Esophagus muscularis mucosa (tissue), 4 donors: Measurements from ENCODE around the gene DPYD. TPM values are rescaled to one million over a fixed set of nuclear protein-coding genes. Genes with fewer than 3 reads are reported as not detected.

Source experiments
- DNase-seq: peaks from one replicate; pipeline ENCODE4 v3.0.0-alpha.2; 2017; ENCODE audit errors: extremely low spot score
- H3K27ac ChIP-seq, 4 donors: fragments of 200-600 bp; sonication (generic); replicated peaks in 1 of 4; 1 replicate in 3 of 4; 2 replicates in 1 of 4; pipeline ENCODE4 v1.5.1; 2016 to 2019; ENCODE audit warnings: mild to moderate bottlenecking in 1 of 4
- H3K27me3 ChIP-seq, 4 donors: fragments of 200-600 bp; sonication (generic); one replicate each; pipeline versions ENCODE4 v1.5.1 to v1.6.0; 2016 to 2019
- H3K36me3 ChIP-seq, 4 donors: fragments of 200-600 bp; sonication (generic); one replicate each; pipeline ENCODE4 v1.5.1; 2016 to 2019
- H3K4me1 ChIP-seq, 4 donors: fragments of 200-600 bp; sonication (generic); one replicate each; pipeline ENCODE4 v1.5.1; 2016 to 2019
- H3K4me3 ChIP-seq, 4 donors: fragments of 200-600 bp; sonication (generic); 1 replicate in 2 of 4; 2 replicates in 2 of 4; pipeline ENCODE4 v1.5.1; 2016 to 2019; ENCODE audit warnings: mild to moderate bottlenecking in 4 of 4, moderate library complexity in 1 of 4
- H3K9me3 ChIP-seq, 4 donors: fragments of 200-600 bp; sonication (generic); 1 replicate in 3 of 4; 2 replicates in 1 of 4; pipeline ENCODE4 v1.5.1; 2016 to 2019
- CTCF ChIP-seq, 3 experiments: fragments of 200-600 bp in 2 of 3; fragments of 450-650 bp in 1 of 3; sonication (generic) in 2 of 3; IDR thresholded peaks; one replicate each; pipeline ENCODE4 v1.5.1; 2017 to 2019; ENCODE audit warnings: antibody characterized with exemption in 3 of 3, mild to moderate bottlenecking in 2 of 3, moderate library complexity in 1 of 3
- EP300 ChIP-seq: sonication (generic); formaldehyde crosslinking; IDR thresholded peaks from one replicate; pipeline ENCODE4 v1.6.1; 2017; ENCODE audit warnings: antibody characterized with exemption
- POLR2A ChIP-seq: fragments of 450-650 bp; IDR thresholded peaks from one replicate; pipeline ENCODE4 v1.6.1; 2017; ENCODE audit warnings: antibody characterized with exemption, moderate library complexity, mild to moderate bottlenecking, low read depth
- POLR2AphosphoS5 ChIP-seq, 2 donors: sonication (generic); formaldehyde crosslinking; IDR thresholded peaks; one replicate each; pipeline ENCODE4 v1.6.1; 2017; ENCODE audit warnings: antibody characterized with exemption in 2 of 2
- WGBS: methylation state at CpG from one replicate; pipeline ENCODE4 v1.1.5; 2018; 5-methylcytosine and 5-hydroxymethylcytosine counted together
- intact Hi-C: fragments of 100-400 bp; cut with DNase I; formaldehyde crosslinking; loops from one replicate; pipeline ENCODE4 v1.15.1; 2023
- total RNA-seq, 4 donors: library from RNA; depleted of rRNA; stranded (reverse); fragments of >200 nt; gene quantifications; one replicate each; pipeline versions ENCODE4 v1.1.0 to v1.2.1, GENCODE V29; 2016

DPYD gene
- total RNA-seq, 4 donors from 2014 or later = 31.1 to 36.6 (median 31.7) TPM

- Histone ChIP-seq H3K4me1 (peaks cover 0 to 13% (median 9%) of the 10 kb centered on the region in 4 donors), H3K36me3 (no peaks in the 10 kb centered on the region), H3K27me3 (no peaks in the 10 kb centered on the region), H3K4me3 (no peak overlapping the region), H3K27ac (no peak overlapping the region), H3K9me3 (no peaks in the 10 kb centered on the region)
- no peak for TF ChIP-seq CTCF (IDR thresholded peaks at IDR 0.05)
- TF ChIP-seq POLR2A = no peak
- TF ChIP-seq EP300 = no peak
- TF ChIP-seq POLR2AphosphoS5 (IDR thresholded peaks at IDR 0.05) = no peak
- 94% methylated on average over 3 of the region's 3 CpGs for WGBS
- DNase-seq = no peak
- intact Hi-C loops = no loop called here
Observed at GRCh38 chr1:97501628-97502027, 419.2 kb downstream of the DPYD start.

- Histone ChIP-seq H3K27me3 (no peaks in the 10 kb centered on the region), H3K36me3 (no peaks in the 10 kb centered on the region), H3K4me1 (peaks cover 0 to 13% (median 9%) of the 10 kb centered on the region in 4 donors), H3K4me3 (no peak overlapping the region), H3K27ac (no peak overlapping the region), H3K9me3 (no peaks in the 10 kb centered on the region)
- WGBS = 51% methylated on average over 5 of the region's 5 CpGs
- no peak for DNase-seq
- TF ChIP-seq POLR2AphosphoS5 (IDR thresholded peaks at IDR 0.05) = no peak
- no peak for TF ChIP-seq CTCF (IDR thresholded peaks at IDR 0.05)
- no peak for TF ChIP-seq EP300
- TF ChIP-seq POLR2A = no peak
- intact Hi-C loops = no loop called here
Observed at GRCh38 chr1:97500760-97501159, 420.1 kb downstream of the DPYD start.

- H3K27me3 ChIP-seq = no peaks in the 10 kb centered on the region
- H3K4me1 ChIP-seq = peaks cover 0 to 13% (median 9%) of the 10 kb centered on the region in 4 donors
- H3K27ac ChIP-seq = no peak overlapping the region
- no peak overlapping the region for H3K4me3 ChIP-seq
- no peak for DNase-seq
- H3K9me3 ChIP-seq = no peaks in the 10 kb centered on the region
- H3K36me3 ChIP-seq = no peaks in the 10 kb centered on the region
- TF ChIP-seq POLR2AphosphoS5 (IDR thresholded peaks at IDR 0.05) (no peak), EP300 (no peak), POLR2A (no peak), CTCF (IDR thresholded peaks at IDR 0.05) (no peak)
- intact Hi-C loops = no loop called here
Observed at GRCh38 chr1:97499667-97500066, 421.2 kb downstream of the DPYD start.

- 60% methylated on average over 2 of the region's 2 CpGs for WGBS
- H3K9me3 ChIP-seq = no peaks in the 10 kb centered on the region
- H3K27me3 ChIP-seq = no peaks in the 10 kb centered on the region
- no peaks in the 10 kb centered on the region for H3K36me3 ChIP-seq
- no peak overlapping the region for H3K4me3 ChIP-seq
- DNase-seq = no peak
- H3K4me1 ChIP-seq = no peaks in the 10 kb centered on the region
- intact Hi-C loops = no loop called here
- no peak for TF ChIP-seq POLR2A
- no peak for TF ChIP-seq EP300
- TF ChIP-seq CTCF (IDR thresholded peaks at IDR 0.05) = no peak
- TF ChIP-seq POLR2AphosphoS5 (IDR thresholded peaks at IDR 0.05) = no peak
- no peak overlapping the region for H3K27ac ChIP-seq
Observed at GRCh38 chr1:97489834-97490233, 431.0 kb downstream of the DPYD start.

GRCh38 chr1:97488530-97488929 lies 432.3 kb downstream of the DPYD start:
- Histone ChIP-seq H3K4me3 (no peak overlapping the region), H3K27me3 (no peaks in the 10 kb centered on the region), H3K36me3 (no peaks in the 10 kb centered on the region), H3K4me1 (no peaks in the 10 kb centered on the region), H3K27ac (no peak overlapping the region), H3K9me3 (no peaks in the 10 kb centered on the region)
- intact Hi-C loops = no loop called here
- 100% methylated on average over 2 of the region's 2 CpGs for WGBS
- no peak for DNase-seq
- TF ChIP-seq POLR2A (no peak), EP300 (no peak), CTCF (IDR thresholded peaks at IDR 0.05) (no peak), POLR2AphosphoS5 (IDR thresholded peaks at IDR 0.05) (no peak)
